Lower leg skin (tissue), 3 donors: ENCODE results near the gene ADAM33.

Experiments used
- CTCF ChIP-seq, 3 donors: fragments of 450-650 bp; IDR thresholded peaks; one replicate each; pipeline ENCODE4 v1.5.1; 2016; ENCODE audit warnings: antibody characterized with exemption in 3 of 3, mild to moderate bottlenecking in 3 of 3, moderate library complexity in 2 of 3
- POLR2A ChIP-seq, 2 donors: fragments of 450-650 bp; IDR thresholded peaks; one replicate each; pipeline ENCODE4 v1.6.1; 2016 to 2017; ENCODE audit warnings: antibody characterized with exemption in 2 of 2, mild to moderate bottlenecking in 1 of 2, moderate library complexity in 1 of 2

- TF ChIP-seq CTCF (IDR thresholded peaks at IDR 0.05): no peak
- TF ChIP-seq POLR2A (IDR thresholded peaks at IDR 0.05): no peak
Observed at GRCh38 chr20:3652676-3653596, 28.9 kb downstream of the ADAM33 start.
